ENCODE results near the gene S100A10.

The S100A10 gene

DNA sequence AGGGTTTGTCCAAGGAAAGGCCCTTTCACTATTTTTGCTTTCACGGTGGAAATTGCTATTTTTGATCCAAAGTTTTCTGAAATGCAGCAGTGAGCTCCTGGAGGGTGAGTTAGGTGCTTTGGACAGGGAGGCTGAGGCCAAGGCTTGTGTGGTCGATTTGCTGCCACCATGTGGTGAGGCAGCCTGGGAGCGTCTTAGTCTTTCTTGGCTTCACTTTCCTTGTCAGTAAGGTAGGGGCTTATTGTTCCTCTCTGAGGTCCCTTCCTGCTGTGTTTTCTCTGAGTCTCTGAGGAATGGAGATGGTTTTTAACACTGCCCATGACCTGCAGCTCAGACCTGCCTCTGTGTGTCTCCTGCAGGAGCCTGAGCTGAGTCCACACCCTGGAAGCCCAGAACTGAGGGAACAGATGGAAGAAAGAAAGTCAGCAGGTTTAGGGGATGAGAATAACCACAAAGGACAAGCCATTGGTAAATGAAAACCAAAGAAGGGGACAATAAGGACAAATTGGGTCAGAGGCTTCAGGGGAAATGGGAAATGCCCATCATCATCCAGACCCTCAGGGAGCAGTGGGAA lies 20.1 kb upstream of the S100A10 start:
- in situ Hi-C loops (cut with MboI; ENCODE audit: low sequenced_read_pairs), result no loop called here

DNA sequence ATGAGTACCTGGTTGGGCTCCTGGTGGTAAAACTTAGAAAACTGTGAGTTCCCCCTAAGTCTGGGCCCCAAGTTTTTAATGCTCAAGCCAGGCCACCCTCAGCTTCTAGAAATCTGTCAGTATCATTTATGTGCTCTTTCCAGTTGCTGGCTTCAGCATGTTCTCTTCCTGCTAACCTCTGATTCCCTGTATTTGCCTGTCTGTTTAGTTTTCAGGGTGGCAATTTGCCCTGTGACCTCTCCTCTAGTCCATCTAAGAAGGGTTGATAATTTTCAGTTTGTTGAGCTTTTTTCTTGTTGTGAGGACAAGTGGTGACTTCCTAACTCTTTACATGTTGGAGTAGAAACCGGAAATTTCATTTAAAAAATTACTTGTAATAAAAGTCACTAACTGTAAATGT lies 16.0 kb upstream of the S100A10 start:
- in situ Hi-C loops (cut with MboI; ENCODE audit: low sequenced_read_pairs), result no loop called here

DNA sequence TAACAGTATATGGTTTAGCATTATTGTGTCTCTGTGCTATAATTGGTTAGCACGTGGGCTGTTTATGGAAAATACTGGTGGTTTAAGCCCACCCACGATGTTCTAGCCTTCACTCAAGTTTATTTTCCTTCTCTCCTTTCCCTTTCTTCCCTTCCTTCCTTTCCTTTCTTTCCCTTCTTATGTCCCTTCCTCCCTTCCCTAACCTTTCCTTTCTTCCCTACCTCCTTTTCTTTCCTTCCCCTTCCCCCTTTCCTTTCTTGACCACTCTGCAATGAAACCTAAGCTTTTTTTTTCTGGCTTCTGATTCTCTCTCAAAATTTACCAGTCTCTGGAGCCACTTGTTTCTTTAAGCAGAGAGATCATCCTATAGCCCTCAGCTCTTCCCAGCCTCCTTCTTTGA lies 13.4 kb upstream of the S100A10 start:
- in situ Hi-C loops (cut with MboI; ENCODE audit: low sequenced_read_pairs), result no loop called here

- in situ Hi-C loops (cut with MboI; ENCODE audit: low sequenced_read_pairs), result no loop called here
Measured at GRCh38 chr1:152005360-152005912, 11.8 kb upstream of the S100A10 start.

DNA sequence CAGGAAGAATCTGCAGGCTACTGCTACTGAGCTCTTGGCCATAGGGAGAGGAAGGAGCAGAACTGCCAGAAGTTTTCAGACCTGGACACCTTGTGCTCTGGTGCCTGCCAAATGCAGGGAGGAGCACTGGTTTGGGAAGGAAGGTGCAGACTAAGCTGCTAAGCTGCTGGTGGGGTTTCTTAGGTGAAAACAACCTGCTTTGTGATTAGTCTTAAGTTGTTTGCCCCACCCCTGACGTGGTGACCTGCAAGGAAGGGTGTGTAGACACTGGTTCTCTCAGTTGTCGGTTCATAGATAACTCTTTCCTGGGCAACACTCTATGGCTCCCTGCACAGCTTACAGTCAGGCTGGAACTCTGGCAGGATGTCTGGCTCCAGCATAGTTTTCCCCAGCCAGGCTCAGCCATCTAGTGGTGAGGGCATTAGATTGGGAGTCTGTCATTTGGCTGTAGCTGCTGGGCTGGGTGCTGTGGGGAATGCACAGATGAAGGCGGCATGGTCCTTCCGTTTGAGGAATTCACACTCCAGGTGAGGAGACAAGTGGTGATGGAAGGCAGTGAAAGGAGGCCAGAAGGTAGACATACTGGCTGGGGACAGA lies 10.3 kb upstream of the S100A10 start:
- in situ Hi-C loops (cut with MboI; ENCODE audit: low sequenced_read_pairs), result no loop called here

DNA sequence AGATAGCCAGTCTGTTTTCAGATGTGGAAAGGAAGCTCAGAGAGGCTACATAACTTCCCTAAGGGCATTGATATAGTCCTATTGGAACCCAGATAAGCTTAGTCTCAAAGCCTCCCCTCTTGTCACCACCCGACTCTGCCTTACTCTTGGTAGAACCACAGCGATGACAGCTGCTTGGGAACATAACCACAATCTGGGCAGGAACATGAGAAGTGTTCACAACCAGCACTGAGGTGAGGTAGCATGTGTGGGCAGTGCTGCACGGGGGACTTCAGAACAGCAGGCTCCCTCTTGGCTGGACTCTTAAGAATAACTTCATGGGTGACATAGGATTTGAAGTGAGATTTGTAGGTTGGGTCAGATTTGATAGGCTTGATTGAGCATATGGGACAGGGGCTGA lies 9.3 kb upstream of the S100A10 start:
- in situ Hi-C loops (cut with MboI; ENCODE audit: low sequenced_read_pairs), result no loop called here

- in situ Hi-C loops (cut with MboI; ENCODE audit: low sequenced_read_pairs), result no loop called here
Measured at GRCh38 chr1:152001631-152002584, 8.2 kb upstream of the S100A10 start.

- in situ Hi-C loops (cut with MboI; ENCODE audit: low sequenced_read_pairs), result no loop called here
Measured at GRCh38 chr1:152000964-152001630, 7.4 kb upstream of the S100A10 start.

- in situ Hi-C loops (cut with MboI; ENCODE audit: low sequenced_read_pairs), result loop anchor here (10.0 kb wide), 1 partner anchor 64 kb away; no protein-coding TSS in a partner anchor
Measured at GRCh38 chr1:151998611-151999362, 5.1 kb upstream of the S100A10 start.

DNA sequence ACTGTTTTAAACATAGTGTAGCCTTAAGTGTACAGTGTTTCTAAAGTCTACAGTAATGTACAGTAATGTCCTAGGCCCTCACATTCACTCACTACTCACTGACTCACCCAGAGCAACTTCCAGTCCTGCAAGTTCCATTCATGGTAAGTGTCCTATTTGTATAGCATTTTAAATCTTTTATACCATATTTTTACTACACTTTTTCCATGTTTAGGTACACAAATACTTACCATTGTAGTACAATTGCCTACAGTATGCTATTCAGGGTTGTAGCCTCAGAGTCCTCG lies 3.6 kb upstream of the S100A10 start:
- in situ Hi-C loops (cut with MboI; ENCODE audit: low sequenced_read_pairs), result loop anchor here (10.0 kb wide), 1 partner anchor 62 kb away; no protein-coding TSS in a partner anchor

- in situ Hi-C loops (cut with MboI; ENCODE audit: low sequenced_read_pairs), result loop anchor here (10.0 kb wide), 1 partner anchor 61 kb away; no protein-coding TSS in a partner anchor
Measured at GRCh38 chr1:151995774-151996173, 2.1 kb upstream of the S100A10 start.

DNA sequence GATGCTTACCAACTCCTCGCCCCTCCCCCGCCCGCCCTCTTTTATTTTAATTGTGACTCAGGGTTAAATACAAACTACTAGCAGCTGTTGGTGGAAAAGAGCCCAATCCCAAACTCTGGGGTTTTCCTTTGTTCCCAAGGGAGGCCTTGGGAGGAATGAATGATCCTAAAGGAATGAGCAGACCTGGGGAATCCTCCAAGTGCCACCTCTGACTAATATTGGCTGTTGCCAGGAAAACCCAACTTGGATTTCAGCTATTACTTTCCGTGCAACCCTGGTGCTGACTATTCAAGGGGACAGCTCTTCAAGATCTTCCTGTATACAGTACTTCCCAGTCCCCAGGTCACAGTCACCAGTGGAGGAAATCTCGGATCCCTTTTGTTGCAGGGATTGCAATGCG lies 1.3 kb upstream of the S100A10 start:
- in situ Hi-C loops (cut with MboI; ENCODE audit: low sequenced_read_pairs), result loop anchor here (10.0 kb wide), 1 partner anchor 60 kb away; no protein-coding TSS in a partner anchor

DNA sequence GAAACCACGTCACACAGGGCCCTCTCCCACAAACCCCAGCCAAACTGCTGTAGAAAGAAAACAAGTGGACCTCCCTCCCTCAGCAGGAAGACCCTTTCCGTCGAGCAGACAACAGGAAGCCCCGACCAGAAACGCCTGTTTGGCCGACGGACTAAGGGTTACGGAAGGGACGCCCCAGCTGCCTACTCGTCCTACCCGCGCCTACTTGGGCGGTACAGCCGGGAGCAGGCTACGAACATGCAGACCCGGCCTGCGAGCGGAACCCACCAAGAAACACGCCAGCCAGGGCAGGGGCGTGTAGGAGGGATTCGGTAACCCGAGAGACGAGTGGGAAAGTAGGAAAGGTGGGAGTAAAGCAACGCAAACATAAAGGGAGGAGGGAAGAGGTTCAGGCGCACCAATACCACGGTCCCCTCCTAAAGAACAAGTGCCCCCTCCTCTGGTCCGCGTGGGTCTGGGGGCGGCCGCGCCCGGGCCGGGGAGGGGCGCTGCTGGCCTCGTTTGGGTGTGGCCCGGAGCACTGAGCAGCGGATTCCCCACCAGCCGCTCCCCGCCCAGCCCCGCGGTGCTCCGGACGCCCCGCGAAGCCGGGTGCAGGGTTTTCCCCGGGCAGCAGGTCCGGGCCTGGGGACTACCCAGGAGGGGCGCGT lies 450 bp downstream of the S100A10 start:
- in situ Hi-C loops (cut with MboI; ENCODE audit: low sequenced_read_pairs), result loop anchor here (10.0 kb wide), 1 partner anchor 58 kb away; no protein-coding TSS in a partner anchor

DNA sequence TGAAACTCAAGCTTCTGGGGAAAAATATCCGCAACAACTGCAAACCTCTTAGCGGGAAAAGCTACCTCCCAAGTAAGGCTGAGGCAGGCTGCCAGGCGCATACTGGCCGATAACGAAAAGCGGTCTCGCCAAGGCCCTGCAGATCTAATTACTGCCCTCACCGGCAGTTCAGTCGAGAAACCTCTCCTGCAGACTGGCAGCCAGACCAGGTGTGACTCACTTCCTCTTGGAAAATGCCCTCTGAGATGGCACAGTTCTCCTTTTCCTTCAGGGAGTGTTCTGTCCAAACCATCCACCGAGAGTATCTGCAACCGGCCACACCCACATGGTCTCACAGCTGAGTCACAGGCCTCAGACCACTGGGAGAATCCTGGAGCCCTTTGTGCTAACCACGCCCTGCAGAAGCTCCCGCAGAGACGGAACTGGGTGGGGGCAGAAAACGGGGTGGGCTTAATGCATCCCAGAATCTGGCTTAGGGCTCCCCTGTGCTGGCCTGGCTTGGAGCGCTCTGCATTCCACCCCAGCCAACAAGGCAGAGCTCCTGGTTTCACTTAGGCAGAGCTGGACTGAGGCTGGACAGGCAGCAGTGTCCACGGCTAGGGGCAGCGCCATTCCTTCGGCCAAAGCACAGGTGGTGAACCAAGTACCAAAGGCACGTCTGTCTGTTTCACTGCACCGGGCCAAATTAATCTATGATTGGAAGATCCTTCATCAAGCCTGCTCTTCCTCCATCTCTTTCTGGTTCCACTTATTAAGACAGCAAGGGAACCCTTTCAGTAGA lies 1.2 kb downstream of the S100A10 start:
- in situ Hi-C loops (cut with MboI; ENCODE audit: low sequenced_read_pairs), result loop anchor here (10.0 kb wide), 1 partner anchor 58 kb away; no protein-coding TSS in a partner anchor

DNA sequence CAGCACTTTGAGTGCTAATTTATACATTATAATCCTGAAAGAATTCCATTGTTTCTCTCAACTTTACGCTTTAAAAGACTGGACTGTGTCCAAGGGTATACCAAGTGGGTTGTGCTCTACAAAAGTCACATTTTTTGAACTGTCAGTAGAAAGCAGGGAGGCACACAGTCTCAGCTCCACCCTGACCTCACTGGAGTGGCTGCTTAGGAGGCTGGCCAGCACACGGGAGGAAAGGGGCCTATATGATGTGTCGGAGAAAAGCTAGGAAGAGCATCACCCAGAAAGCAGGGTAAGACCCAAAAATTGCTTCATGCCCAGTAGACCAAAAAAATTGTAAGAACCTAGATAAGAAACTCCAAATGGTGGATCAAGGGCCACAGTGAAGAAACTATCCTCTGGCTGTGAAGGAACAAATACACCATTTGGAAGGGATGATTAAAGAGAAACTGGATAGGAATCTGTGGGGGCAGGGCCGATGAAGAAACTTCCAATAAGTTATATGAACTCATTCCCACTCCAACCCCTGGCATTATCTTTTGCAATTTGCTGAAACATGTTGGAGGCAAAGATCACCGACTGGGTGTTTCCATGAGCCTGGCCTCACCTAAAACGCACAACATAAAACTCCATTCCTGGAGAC lies 1.9 kb downstream of the S100A10 start:
- in situ Hi-C loops (cut with MboI; ENCODE audit: low sequenced_read_pairs), result loop anchor here (10.0 kb wide), 1 partner anchor 57 kb away; no protein-coding TSS in a partner anchor

DNA sequence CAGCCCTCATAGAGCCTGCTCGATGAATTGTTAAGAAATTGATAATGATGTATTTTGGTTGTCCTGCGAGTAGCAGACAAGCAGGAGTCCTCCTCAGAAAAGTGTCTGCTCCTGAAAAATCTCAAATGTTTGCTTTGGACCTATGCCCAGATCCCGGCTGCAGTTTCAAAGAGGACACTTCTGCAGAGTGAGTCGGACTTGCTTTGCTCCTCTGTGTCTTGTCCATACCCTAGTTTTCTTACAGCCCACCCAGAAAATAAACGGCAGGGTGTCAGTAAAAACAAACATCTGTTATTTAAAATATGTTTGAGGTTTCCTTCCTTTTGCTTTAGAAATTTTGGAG lies 2.8 kb downstream of the S100A10 start:
- in situ Hi-C loops (cut with MboI; ENCODE audit: low sequenced_read_pairs), result loop anchor here (10.0 kb wide), 1 partner anchor 56 kb away; no protein-coding TSS in a partner anchor

GRCh38 chr1:151990058-151990855 lies 3.4 kb downstream of the S100A10 start:
- in situ Hi-C loops (cut with MboI; ENCODE audit: low sequenced_read_pairs), result loop anchor here (10.0 kb wide), 1 partner anchor 55 kb away; no protein-coding TSS in a partner anchor
